ENCODE data around the gene SBNO2. TPM values are rescaled to one million over a fixed set of nuclear protein-coding genes. Genes with fewer than 3 reads are reported as not detected.

Gene SBNO2
- polyA plus RNA-seq, 1 of the 3 experiments (the other 2 are of a cell fraction) = 18.3 TPM

DNA sequence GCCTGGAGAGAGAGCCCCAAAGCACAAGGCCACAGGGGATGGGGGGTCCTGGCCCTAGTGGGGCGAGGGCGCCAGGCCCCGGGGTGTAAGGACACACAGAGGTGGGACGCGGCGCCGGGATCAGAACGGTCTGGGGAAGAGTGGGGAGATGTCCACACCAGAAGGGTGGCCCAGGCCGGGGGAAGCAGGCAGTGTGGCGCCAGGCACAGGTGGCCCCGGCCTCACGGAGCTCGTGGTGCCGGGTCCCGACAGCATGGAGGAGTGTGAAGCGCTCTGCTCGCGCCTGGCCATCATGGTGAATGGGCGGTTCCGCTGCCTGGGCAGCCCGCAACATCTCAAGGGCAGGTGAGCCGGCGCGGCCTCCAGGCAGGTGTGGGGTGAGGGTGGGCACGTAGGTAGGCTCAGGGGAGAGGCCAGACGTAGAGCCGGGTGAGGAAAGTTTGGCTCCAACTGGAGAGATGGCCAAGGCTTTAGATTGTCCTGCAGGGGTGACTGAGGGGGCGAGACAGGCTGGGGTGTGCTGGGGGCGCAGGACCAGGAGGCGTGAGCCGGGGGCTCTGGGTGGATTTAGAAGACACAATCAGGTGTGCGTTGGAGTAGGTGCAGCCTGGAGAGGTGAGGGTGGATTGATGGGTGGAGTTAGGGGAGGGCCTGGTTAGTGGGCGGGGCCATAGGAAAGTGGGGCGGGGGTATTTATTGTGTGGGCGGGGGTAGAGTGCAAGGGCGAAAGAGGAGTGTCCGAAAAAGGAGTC, 110.0 kb downstream of the SBNO2 start:
- no peak for TF ChIP-seq POLR2AphosphoS5 (IDR thresholded peaks at IDR 0.05; ENCODE audit: low read depth, low read length)
- TF ChIP-seq ELF1 (IDR thresholded peaks at IDR 0.05) = no peak
- TF ChIP-seq REST (IDR thresholded peaks at IDR 0.05; ENCODE audit: low read depth, low read length) = no peak
- TF ChIP-seq, protein P1, sequence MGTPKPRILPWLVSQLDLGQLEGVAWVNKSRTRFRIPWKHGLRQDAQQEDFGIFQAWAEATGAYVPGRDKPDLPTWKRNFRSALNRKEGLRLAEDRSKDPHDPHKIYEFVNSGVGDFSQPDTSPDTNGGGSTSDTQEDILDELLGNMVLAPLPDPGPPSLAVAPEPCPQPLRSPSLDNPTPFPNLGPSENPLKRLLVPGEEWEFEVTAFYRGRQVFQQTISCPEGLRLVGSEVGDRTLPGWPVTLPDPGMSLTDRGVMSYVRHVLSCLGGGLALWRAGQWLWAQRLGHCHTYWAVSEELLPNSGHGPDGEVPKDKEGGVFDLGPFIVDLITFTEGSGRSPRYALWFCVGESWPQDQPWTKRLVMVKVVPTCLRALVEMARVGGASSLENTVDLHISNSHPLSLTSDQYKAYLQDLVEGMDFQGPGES (IDR thresholded peaks at IDR 0.05; ENCODE audit: low read depth, low read length) = no peak
- TF ChIP-seq USF2 (IDR thresholded peaks at IDR 0.05; ENCODE audit: borderline replicate concordance, low read depth, low read length) = no peak
- no peak for TF ChIP-seq EP300 (IDR thresholded peaks at IDR 0.05; ENCODE audit: borderline replicate concordance in 1 of 2, low read depth in 1 of 2, low read length in 1 of 2)
- TF ChIP-seq GABPA (IDR thresholded peaks at IDR 0.05; ENCODE audit: low read depth) = no peak
- TF ChIP-seq SIN3A (IDR thresholded peaks at IDR 0.05; ENCODE audit: borderline replicate concordance, low read depth, low read length) = no peak
- no peak for TF ChIP-seq RXRA (IDR thresholded peaks at IDR 0.05; ENCODE audit: borderline replicate concordance, low read depth)
- no peak for TF ChIP-seq JUND (IDR thresholded peaks at IDR 0.05)
- no peak for TF ChIP-seq TCF12 (IDR thresholded peaks at IDR 0.05)
- no peak for TF ChIP-seq NFIC (IDR thresholded peaks at IDR 0.05; ENCODE audit: borderline replicate concordance)
- TF ChIP-seq SMC3 (IDR thresholded peaks at IDR 0.05; ENCODE audit: low read depth, low read length) = no peak
- no peak for TF ChIP-seq MXI1 (IDR thresholded peaks at IDR 0.05; ENCODE audit: low read depth, low read length)
- TF ChIP-seq FOSL2 (IDR thresholded peaks at IDR 0.05; ENCODE audit: borderline replicate concordance, low read depth) = no peak
- no peak for TF ChIP-seq TEAD4 (IDR thresholded peaks at IDR 0.05; ENCODE audit: borderline replicate concordance, insufficient read depth)
- POLR2A ChIA-PET = no interaction called here
- WGBS (ENCODE audit: low lambda C conversion rate) = 82% methylated on average over 37 of the region's 37 CpGs

More for the DNA sequence above, 110.0 kb downstream of the SBNO2 start:
- Histone ChIP-seq H3K4me1 (ENCODE audit: control insufficient read depth in 1 of 2, insufficient read depth in 2 of 2, low read depth in 1 of 2, low read length in 1 of 2) (peaks cover 0 to 20% of the 10 kb centered on the region in 2 experiments; a peak in 1 of 4 replicates), H3K36me3 (replicated peaks in 1 of 2; ENCODE audit: control insufficient read depth in 1 of 2, insufficient read depth in 2 of 2, low read length in 1 of 2) (no peaks in the 10 kb centered on the region), H4K20me1 (ENCODE audit: insufficient read depth) (no peaks in the 10 kb centered on the region), H2AFZ (ENCODE audit: low read depth) (no peak overlapping the region), H3K27me3 (ENCODE audit: insufficient read depth) (peaks cover 18% of the 10 kb centered on the region; the same call in 1 of the 2 replicates), H3F3A (replicated peaks; ENCODE audit: insufficient read depth) (peaks cover 7% of the 10 kb centered on the region), H3K9me2 (no peaks in the 10 kb centered on the region), H3K27ac (ENCODE audit: low read depth in 2 of 2, low read length in 1 of 2) (no peak overlapping the region), H3K79me2 (ENCODE audit: insufficient read depth) (no peaks in the 10 kb centered on the region), H3K9me3 (no peaks in the 10 kb centered on the region), H3K4me2 (no peak overlapping the region), H3K9ac (no peak overlapping the region), H3K4me3 (ENCODE audit: low read depth in 2 of 2, low read length in 1 of 2) (no peak overlapping the region)
- no peak for DNase-seq
- CTCF ChIA-PET = interaction anchor here (0.7 to 3.5 kb wide), 18 partner anchors 7 to 177 kb away, joined by 3 to 24 read pairs (median 5); partner anchors contain the start of gene RNU6-2

Data from SK-N-SH (cell line).